DMS79 treated with DMSO at 0.1 percent for 48 hours (cell line): ENCODE data around the gene PPP2R5C.

Experiments
- DNase-seq: peaks from one replicate; lab custom pipeline; 2025; lab: John Stamatoyannopoulos, UW

PPP2R5C gene

GRCh38 chr14:101814934-101815333 is 53.4 kb downstream of the PPP2R5C start:
- no peak for DNase-seq

GRCh38 chr14:101815994-101816393 is 54.5 kb downstream of the PPP2R5C start:
- DNase-seq = no peak

GRCh38 chr14:101817501-101818001 is 56.0 kb downstream of the PPP2R5C start:
- DNase-seq = no peak

- DNase-seq = no peak
These were observed 57.9 kb downstream of the PPP2R5C start for GRCh38 chr14:101819251-101819990.

- no peak for DNase-seq
These were observed 58.8 kb downstream of the PPP2R5C start for GRCh38 chr14:101820283-101820798.

GRCh38 chr14:101821528-101821927 is 60.0 kb downstream of the PPP2R5C start:
- no peak for DNase-seq

- DNase-seq = no peak
These were observed 61.6 kb downstream of the PPP2R5C start for GRCh38 chr14:101823066-101823465.

- no peak for DNase-seq
These were observed 62.1 kb downstream of the PPP2R5C start for GRCh38 chr14:101823511-101824120.

- no peak for DNase-seq
These were observed 62.8 kb downstream of the PPP2R5C start for GRCh38 chr14:101824339-101824727.

GRCh38 chr14:101825797-101826196 is 64.3 kb downstream of the PPP2R5C start:
- DNase-seq = no peak

- no peak for DNase-seq
These were observed 64.8 kb downstream of the PPP2R5C start for GRCh38 chr14:101826351-101826750.

GRCh38 chr14:101827286-101827685 is 65.8 kb downstream of the PPP2R5C start:
- DNase-seq = no peak

- DNase-seq = peak; percentile 27
These were observed 66.5 kb downstream of the PPP2R5C start for GRCh38 chr14:101828046-101828445.

- DNase-seq = peak; percentile 28
These were observed 68.8 kb downstream of the PPP2R5C start for GRCh38 chr14:101830271-101830670.

GRCh38 chr14:101833045-101833444 is 71.5 kb downstream of the PPP2R5C start:
- DNase-seq = no peak

GRCh38 chr14:101834397-101834796 is 72.9 kb downstream of the PPP2R5C start:
- DNase-seq = no peak

- no peak for DNase-seq
These were observed 73.5 kb downstream of the PPP2R5C start for GRCh38 chr14:101834800-101835547.

- no peak for DNase-seq
These were observed 74.1 kb downstream of the PPP2R5C start for GRCh38 chr14:101835566-101835965.

GRCh38 chr14:101836135-101836534 is 74.6 kb downstream of the PPP2R5C start:
- no peak for DNase-seq

- DNase-seq = no peak
These were observed 77.0 kb downstream of the PPP2R5C start for GRCh38 chr14:101838476-101838875.

- peak; percentile 48 for DNase-seq
These were observed 77.7 kb downstream of the PPP2R5C start for GRCh38 chr14:101839236-101839635.

GRCh38 chr14:101839661-101840060 is 78.2 kb downstream of the PPP2R5C start:
- DNase-seq = no peak
